ENCODE data around the gene WDR5.

WDR5 gene

GRCh38 chr9:134159566-134160245 is 23.8 kb downstream of the WDR5 start:
- DNase-seq = no peak

GRCh38 chr9:134161647-134162046 is 25.8 kb downstream of the WDR5 start:
- no peak for DNase-seq

- no peak for DNase-seq
These were observed 26.4 kb downstream of the WDR5 start for GRCh38 chr9:134162212-134162775.

GRCh38 chr9:134162926-134163370 is 27.1 kb downstream of the WDR5 start:
- DNase-seq = no peak

- DNase-seq = peak; percentile 57 to 77 (median 59)
These were observed 27.7 kb downstream of the WDR5 start for GRCh38 chr9:134163371-134164196.

- no peak for DNase-seq
These were observed 29.0 kb downstream of the WDR5 start for GRCh38 chr9:134164879-134165278.

- DNase-seq = no peak
These were observed 29.8 kb downstream of the WDR5 start for GRCh38 chr9:134165357-134166315.

GRCh38 chr9:134166374-134166773 is 30.5 kb downstream of the WDR5 start:
- no peak for DNase-seq

GRCh38 chr9:134167530-134167931 is 31.6 kb downstream of the WDR5 start:
- no peak for DNase-seq

GRCh38 chr9:134168757-134169550 is 33.1 kb downstream of the WDR5 start:
- no peak for DNase-seq

- no peak for DNase-seq
These were observed 34.0 kb downstream of the WDR5 start for GRCh38 chr9:134169724-134170401.

- no peak for DNase-seq
These were observed 34.8 kb downstream of the WDR5 start for GRCh38 chr9:134170532-134171315.

- DNase-seq = peak in 2 of 3 donors; percentile 15 to 28
These were observed 35.7 kb downstream of the WDR5 start for GRCh38 chr9:134171316-134172197.

GRCh38 chr9:134172198-134173126 is 36.6 kb downstream of the WDR5 start:
- DNase-seq = no peak

- no peak for DNase-seq
These were observed 37.5 kb downstream of the WDR5 start for GRCh38 chr9:134173127-134174072.

GRCh38 chr9:134174073-134174449 is 38.2 kb downstream of the WDR5 start:
- peak; percentile 81 to 83 (median 83) for DNase-seq
